GM21390 (cell line): ENCODE data around the gene KCMF1.

Experiments used
- ATAC-seq: cut with Tn5 transposase; IDR thresholded peaks from one replicate; pipeline ENCODE4 v1.9.1; 2021; ENCODE audit not compliant: unreplicated experiment

KCMF1 gene

GRCh38 chr2:85019121-85019520, 48.2 kb downstream of the KCMF1 start:
- no peak for ATAC-seq

- ATAC-seq, result no peak
Measured at GRCh38 chr2:85022232-85022631, 51.3 kb downstream of the KCMF1 start.

- ATAC-seq, result no peak
Measured at GRCh38 chr2:85024372-85025047, 53.5 kb downstream of the KCMF1 start.

- ATAC-seq, result no peak
Measured at GRCh38 chr2:85032621-85033020, 61.7 kb downstream of the KCMF1 start.

GRCh38 chr2:85033388-85033787, 62.4 kb downstream of the KCMF1 start:
- ATAC-seq, result no peak

- no peak for ATAC-seq
Measured at GRCh38 chr2:85034158-85034557, 63.2 kb downstream of the KCMF1 start.

GRCh38 chr2:85037622-85038021, 66.7 kb downstream of the KCMF1 start:
- ATAC-seq, result no peak

- ATAC-seq, result no peak
Measured at GRCh38 chr2:85042330-85042729, 71.4 kb downstream of the KCMF1 start.

- ATAC-seq, result no peak
Measured at GRCh38 chr2:85048534-85048933, 77.6 kb downstream of the KCMF1 start.

- ATAC-seq, result no peak
Measured at GRCh38 chr2:85049236-85049635, 78.3 kb downstream of the KCMF1 start.

GRCh38 chr2:85053802-85054201, 82.8 kb downstream of the KCMF1 start:
- ATAC-seq, result no peak

- ATAC-seq, result no peak
Measured at GRCh38 chr2:85057226-85057962, 86.4 kb downstream of the KCMF1 start.

GRCh38 chr2:85061896-85062295, 90.9 kb downstream of the KCMF1 start:
- ATAC-seq, result no peak

- ATAC-seq, result no peak
Measured at GRCh38 chr2:85062565-85062964, 91.6 kb downstream of the KCMF1 start.

GRCh38 chr2:85063981-85064599, 93.1 kb downstream of the KCMF1 start:
- ATAC-seq, result no peak

GRCh38 chr2:85064927-85065577, 94.1 kb downstream of the KCMF1 start:
- ATAC-seq, result no peak

- ATAC-seq, result no peak
Measured at GRCh38 chr2:85066006-85066740, 95.2 kb downstream of the KCMF1 start.

GRCh38 chr2:85066874-85067351, 96.0 kb downstream of the KCMF1 start:
- no peak for ATAC-seq

GRCh38 chr2:85071096-85071495, 100.1 kb downstream of the KCMF1 start:
- no peak for ATAC-seq

- ATAC-seq, result no peak
Measured at GRCh38 chr2:85073033-85073432, 102.1 kb downstream of the KCMF1 start.
